Neuronal stem cell (in vitro differentiated cells): ENCODE measurements around the gene GRAMD2B.

Experiments used
- DNase-seq: peaks from one replicate; pipeline ENCODE4 v3.0.0-alpha.2; 2013; ENCODE audit warnings: low spot score
- H2AFZ ChIP-seq: one replicate; pipeline ENCODE4 v1.6.1; 2013; ENCODE audit warnings: mild to moderate bottlenecking, low read length, inconsistent platforms
- H2AK5ac ChIP-seq: 2 replicates; pipeline ENCODE4 v1.6.1; 2013; ENCODE audit warnings: low read depth, mild to moderate bottlenecking, inconsistent platforms, low read length, moderate library complexity, mixed read lengths
- H2BK120ac ChIP-seq: 2 replicates; pipeline ENCODE4 v1.6.1; 2013; ENCODE audit warnings: low read depth, mild to moderate bottlenecking, inconsistent platforms, low read length, moderate library complexity, mixed read lengths
- H2BK12ac ChIP-seq: one replicate; pipeline ENCODE4 v1.6.1; 2013; ENCODE audit warnings: low read length, inconsistent platforms
- H2BK15ac ChIP-seq: 2 replicates; pipeline ENCODE4 v1.6.1; 2013; ENCODE audit warnings: mild to moderate bottlenecking, low read length, inconsistent platforms, mixed read lengths
- H2BK5ac ChIP-seq: one replicate; pipeline ENCODE4 v1.6.1; 2013; ENCODE audit warnings: inconsistent platforms, mild to moderate bottlenecking, low read length, moderate library complexity
- H3K14ac ChIP-seq: one replicate; pipeline ENCODE4 v1.6.1; 2013; ENCODE audit warnings: low read length, inconsistent platforms
- H3K18ac ChIP-seq: 2 replicates; pipeline ENCODE4 v1.6.1; 2013; ENCODE audit warnings: low read length, inconsistent platforms
- H3K23ac ChIP-seq: 2 replicates; pipeline ENCODE4 v1.6.1; 2013; ENCODE audit warnings: low read depth, mild to moderate bottlenecking, mixed read lengths, low read length, inconsistent platforms; ENCODE audit not compliant: poor library complexity
- H3K27ac ChIP-seq: replicated peaks from 3 replicates; pipeline ENCODE4 v1.5.1; 2013; ENCODE audit warnings: low read length, inconsistent platforms
- H3K27me3 ChIP-seq, 3 experiments: 2 replicates each; pipeline ENCODE4 v1.6.1; 2013; ENCODE audit warnings: low read length in 3 of 3, mild to moderate bottlenecking in 2 of 3, inconsistent platforms in 1 of 3, low read depth in 1 of 3, mixed read lengths in 1 of 3, moderate library complexity in 1 of 3; ENCODE audit not compliant: control insufficient read depth in 3 of 3, insufficient read depth in 3 of 3
- H3K36me3 ChIP-seq, 2 donors: replicated peaks in 1 of 2; 2 replicates each; pipeline ENCODE4 v1.6.1; 2013; ENCODE audit warnings: low read length in 2 of 2; ENCODE audit not compliant: control insufficient read depth in 2 of 2, insufficient read depth in 2 of 2
- H3K4ac ChIP-seq: 2 replicates; pipeline ENCODE4 v1.6.1; 2013; ENCODE audit warnings: inconsistent platforms, mild to moderate bottlenecking, low read length, moderate library complexity
- H3K4me1 ChIP-seq, 2 donors: 1 replicate in 1 of 2; 2 replicates in 1 of 2; pipeline ENCODE4 v1.6.1; 2013; ENCODE audit warnings: low read length in 2 of 2, low read depth in 1 of 2; ENCODE audit not compliant: control insufficient read depth in 2 of 2, insufficient read depth in 1 of 2
- H3K4me2 ChIP-seq: one replicate; pipeline ENCODE4 v1.6.1; 2013; ENCODE audit warnings: mild to moderate bottlenecking, low read length, inconsistent platforms; ENCODE audit not compliant: insufficient read depth, poor library complexity, severe bottlenecking
- H3K4me3 ChIP-seq, 2 donors: 2 replicates each; pipeline ENCODE4 v1.5.1; 2013; ENCODE audit warnings: low read length in 2 of 2, mild to moderate bottlenecking in 2 of 2, inconsistent platforms in 1 of 2, moderate library complexity in 1 of 2
- H3K79me1 ChIP-seq: one replicate; pipeline ENCODE4 v1.6.1; 2013; ENCODE audit warnings: low read depth, mild to moderate bottlenecking, inconsistent platforms, low read length, moderate library complexity
- H3K9ac ChIP-seq: one replicate; pipeline ENCODE4 v1.6.1; 2013; ENCODE audit warnings: mild to moderate bottlenecking, low read depth, low read length, inconsistent platforms; ENCODE audit not compliant: poor library complexity
- H3K9me3 ChIP-seq, 2 donors: replicated peaks in 1 of 2; 2 replicates each; pipeline versions ENCODE3 to v1.6.1; 2013; ENCODE audit warnings: low read length in 2 of 2, mild to moderate bottlenecking in 2 of 2, inconsistent platforms in 1 of 2, low read depth in 1 of 2, mixed read lengths in 1 of 2, moderate library complexity in 1 of 2; ENCODE audit not compliant: control insufficient read depth in 2 of 2, insufficient read depth in 1 of 2
- H4K8ac ChIP-seq: one replicate; pipeline ENCODE4 v1.6.1; 2013; ENCODE audit warnings: low read depth, mild to moderate bottlenecking, inconsistent platforms, low read length, moderate library complexity
- H4K91ac ChIP-seq: one replicate; pipeline ENCODE4 v1.6.1; 2013; ENCODE audit warnings: low read length, low read depth, mild to moderate bottlenecking, inconsistent platforms; ENCODE audit not compliant: poor library complexity
- WGBS, 2 donors: extraction: QIAGEN DNeasy Blood & Tissue Kit; methylation state at CpG; one replicate each; pipeline ENCODE4 v1.1.7; 2013; ENCODE audit warnings: missing lambda C conversion rate in 2 of 2, mixed read lengths in 1 of 2; ENCODE audit not compliant: insufficient read length in 2 of 2, insufficient replicate concordance in 1 of 2; ENCODE audit errors: extremely low coverage in 2 of 2; 5-methylcytosine and 5-hydroxymethylcytosine counted together

GRAMD2B gene

GRCh38 chr5:126509339-126509738 lies 86.1 kb downstream of the GRAMD2B start:
- Histone ChIP-seq H2BK15ac (no peak overlapping the region), H3K36me3 (no peaks in the 10 kb centered on the region), H3K4me1 (peaks cover 0 to 27% of the 10 kb centered on the region in 2 donors), H3K18ac (no peak overlapping the region), H3K9ac (no peak overlapping the region), H3K9me3 (peaks cover 2 to 4% of the 10 kb centered on the region in 2 donors), H3K27ac (no peak overlapping the region), H4K91ac (no peak overlapping the region), H3K23ac (no peak overlapping the region), H2BK5ac (no peak overlapping the region), H2AK5ac (no peak overlapping the region), H3K4me2 (no peak overlapping the region), H3K14ac (no peak overlapping the region), H3K4ac (no peak overlapping the region), H4K8ac (no peak overlapping the region), H2AFZ (no peak overlapping the region), H3K27me3 (no peaks in the 10 kb centered on the region), H2BK12ac (no peak overlapping the region), H3K79me1 (no peaks in the 10 kb centered on the region), H3K4me3 (no peak overlapping the region), H2BK120ac (no peak overlapping the region)
- WGBS, 2 donors: no CpG with 5 or more reads among the region's 5 CpGs
- DNase-seq: no peak

GRCh38 chr5:126511961-126512360 lies 88.8 kb downstream of the GRAMD2B start:
- Histone ChIP-seq H3K36me3 (no peaks in the 10 kb centered on the region), H2BK12ac (no peak overlapping the region), H3K14ac (no peak overlapping the region), H3K23ac (peak overlapping the region; percentile 57), H2BK5ac (no peak overlapping the region), H4K91ac (no peak overlapping the region), H3K9ac (no peak overlapping the region), H3K27me3 (no peaks in the 10 kb centered on the region), H3K27ac (no peak overlapping the region), H3K4me2 (no peak overlapping the region), H3K4me3 (no peak overlapping the region), H4K8ac (no peak overlapping the region), H3K18ac (no peak overlapping the region), H3K79me1 (no peaks in the 10 kb centered on the region), H3K9me3 (peaks cover 0 to 2% of the 10 kb centered on the region in 2 donors), H2AFZ (no peak overlapping the region), H2AK5ac (no peak overlapping the region), H3K4me1 (peaks cover 0 to 37% of the 10 kb centered on the region in 2 donors), H2BK120ac (no peak overlapping the region), H2BK15ac (no peak overlapping the region), H3K4ac (no peak overlapping the region)
- no peak for DNase-seq
- WGBS, 2 donors: no CpG with 5 or more reads among the region's 1 CpG

GRCh38 chr5:126512451-126512850 lies 89.2 kb downstream of the GRAMD2B start:
- Histone ChIP-seq H2BK15ac (no peak overlapping the region), H3K4me3 (no peak overlapping the region), H3K4me2 (no peak overlapping the region), H4K91ac (no peak overlapping the region), H3K4me1 (peaks cover 0 to 37% of the 10 kb centered on the region in 2 donors), H3K23ac (no peak overlapping the region), H3K18ac (no peak overlapping the region), H2AK5ac (no peak overlapping the region), H3K9me3 (peaks cover 0 to 2% of the 10 kb centered on the region in 2 donors), H4K8ac (no peak overlapping the region), H2BK12ac (no peak overlapping the region), H3K4ac (no peak overlapping the region), H3K79me1 (no peaks in the 10 kb centered on the region), H2BK120ac (no peak overlapping the region), H3K9ac (no peak overlapping the region), H3K27me3 (no peaks in the 10 kb centered on the region), H3K36me3 (no peaks in the 10 kb centered on the region), H3K14ac (no peak overlapping the region), H2BK5ac (no peak overlapping the region), H2AFZ (peak overlapping the region; percentile 70), H3K27ac (no peak overlapping the region)
- no peak for DNase-seq
- no CpG with 5 or more reads among the region's 3 CpGs for WGBS, 2 donors

- H2BK15ac ChIP-seq: no peak overlapping the region
- no peak for DNase-seq
- H2AK5ac ChIP-seq: no peak overlapping the region
- no CpG with 5 or more reads among the region's 2 CpGs for WGBS, 2 donors
- H3K4me1 ChIP-seq: peaks cover 0 to 37% of the 10 kb centered on the region in 2 donors
- no peaks in the 10 kb centered on the region for H3K36me3 ChIP-seq
- H2BK120ac ChIP-seq: no peak overlapping the region
- no peaks in the 10 kb centered on the region for H3K79me1 ChIP-seq
- H2AFZ ChIP-seq: peak overlapping the region; percentile 70
- H3K9me3 ChIP-seq: peaks cover 0 to 2% of the 10 kb centered on the region in 2 donors
- H3K23ac ChIP-seq: no peak overlapping the region
- no peak overlapping the region for H3K18ac ChIP-seq
- no peak overlapping the region for H3K4ac ChIP-seq
- H3K4me2 ChIP-seq: no peak overlapping the region
- no peak overlapping the region for H3K4me3 ChIP-seq
- no peak overlapping the region for H3K27ac ChIP-seq
- H3K9ac ChIP-seq: no peak overlapping the region
- no peak overlapping the region for H2BK12ac ChIP-seq
- H4K91ac ChIP-seq: no peak overlapping the region
- no peak overlapping the region for H2BK5ac ChIP-seq
- H3K14ac ChIP-seq: no peak overlapping the region
- no peaks in the 10 kb centered on the region for H3K27me3 ChIP-seq
- H4K8ac ChIP-seq: no peak overlapping the region
Measured at GRCh38 chr5:126513302-126513701, 90.1 kb downstream of the GRAMD2B start.
